ENCODE data around the gene IER5. TPM values are rescaled to one million over a fixed set of nuclear protein-coding genes. Genes with fewer than 3 reads are reported as not detected.

Gene IER5
- total RNA-seq, 2 experiments from 2014 or later = 45.2 to 45.9 TPM

DNA sequence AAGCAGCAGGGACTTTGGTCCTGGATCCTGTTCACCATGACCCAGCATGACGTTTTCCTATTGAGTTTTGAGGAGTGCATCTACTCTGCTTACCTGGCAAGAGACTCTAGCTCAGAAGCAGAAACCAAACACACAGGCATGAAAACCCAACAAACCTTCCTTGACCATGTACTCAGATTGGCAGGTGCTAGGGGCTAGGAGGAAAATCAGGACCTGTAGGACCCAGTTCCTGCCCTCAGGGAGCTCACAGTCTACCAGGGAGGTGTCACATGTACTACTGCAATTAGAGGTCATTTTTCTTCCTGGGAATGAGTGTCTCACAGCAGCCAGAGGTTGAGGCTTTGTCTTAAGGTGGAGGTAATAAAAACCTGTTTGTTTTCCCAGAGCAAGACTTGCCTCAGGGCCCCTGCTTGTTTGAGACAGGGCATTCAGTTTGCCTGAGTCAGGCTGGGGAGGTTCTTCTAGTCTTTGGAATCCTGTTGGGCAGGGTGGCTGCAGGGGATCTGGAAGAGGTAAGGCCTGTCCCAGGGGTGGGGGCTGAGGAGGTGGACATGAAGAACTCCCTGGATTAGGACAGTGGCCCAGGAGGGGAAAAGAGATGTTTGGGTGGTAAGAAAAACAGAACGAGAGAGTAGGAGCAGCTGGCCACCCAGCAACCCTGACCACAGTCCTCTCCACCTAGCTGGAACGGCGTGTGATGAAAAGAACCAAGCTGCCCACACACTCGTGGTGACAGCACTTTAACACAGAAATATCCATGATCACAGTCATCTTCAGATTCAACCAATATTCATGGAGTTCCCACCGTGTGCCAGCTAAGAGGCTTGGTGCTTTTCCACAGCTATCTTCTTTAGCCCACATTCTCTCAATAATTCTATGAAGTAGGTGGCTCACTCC lies 30.8 kb downstream of the IER5 start:
- ChIA-PET POLR2A (no interaction called here), CTCF (no interaction called here)

DNA sequence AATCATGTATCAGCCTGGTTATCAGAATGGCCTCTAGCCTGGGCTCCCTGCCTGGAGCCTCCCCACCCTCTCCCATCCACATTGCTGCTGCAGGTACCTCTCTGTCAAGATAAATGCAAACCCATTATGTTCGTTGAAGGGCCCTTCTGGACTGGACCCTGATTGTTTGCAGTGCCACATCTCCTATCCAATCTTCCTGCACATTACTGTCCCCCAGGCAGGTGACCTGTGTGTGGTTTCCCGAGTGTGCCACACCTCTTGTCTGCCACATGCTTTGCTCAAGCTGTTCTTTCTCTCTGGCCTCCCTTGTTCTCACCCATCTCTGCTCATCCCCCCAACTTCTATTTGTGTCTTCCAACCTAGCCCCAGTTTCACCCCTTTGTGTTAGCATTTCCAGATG lies 32.4 kb downstream of the IER5 start:
- ChIA-PET POLR2A (no interaction called here), CTCF (no interaction called here)

DNA sequence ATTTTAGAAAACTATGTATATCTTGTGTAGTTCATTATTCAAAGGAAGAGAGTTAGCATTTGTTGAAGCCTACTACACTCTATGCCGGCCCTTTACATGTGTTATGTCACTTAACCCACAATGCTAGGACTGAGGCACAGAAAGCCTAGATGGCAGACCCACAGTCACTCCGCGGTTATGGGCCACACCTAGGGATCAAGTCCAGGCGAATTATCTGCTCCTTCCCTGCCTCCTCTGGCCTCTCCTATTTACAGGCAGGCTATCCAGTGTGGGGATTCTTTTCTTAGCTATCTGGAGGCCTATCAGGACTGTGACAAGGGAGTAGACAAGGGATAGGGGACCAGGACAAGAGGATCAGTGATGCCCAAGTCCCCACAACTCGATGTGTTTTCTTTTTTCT lies 33.0 kb downstream of the IER5 start:
- CTCF ChIA-PET = no interaction called here

DNA sequence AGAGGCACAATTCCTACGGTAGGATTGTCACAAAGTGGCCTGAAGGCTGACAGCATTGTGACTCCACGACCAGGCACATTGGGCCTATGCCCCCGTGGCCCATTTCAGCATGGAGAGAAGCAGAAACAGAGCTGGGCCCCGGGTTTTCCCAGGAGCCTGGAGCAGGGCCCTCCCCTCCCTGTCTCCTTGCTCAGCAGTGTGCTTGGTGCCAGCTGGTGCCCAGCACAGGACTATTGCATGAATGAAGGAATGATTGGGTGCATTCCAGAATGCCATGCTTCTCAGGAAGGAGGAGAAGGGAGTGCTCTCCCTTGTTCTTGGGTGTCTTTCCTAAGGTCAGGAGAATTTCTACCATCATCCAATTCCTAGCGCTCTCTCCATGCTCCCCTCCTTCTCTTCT lies 33.7 kb downstream of the IER5 start:
- ChIA-PET POLR2A (no interaction called here), CTCF (no interaction called here)

More for the DNA sequence above, 33.0 kb downstream of the IER5 start:
- POLR2A ChIA-PET = interaction anchor here (0.6 kb wide), 1 partner anchor 33 kb away, joined by 20 read pairs; no protein-coding TSS in a partner anchor

DNA sequence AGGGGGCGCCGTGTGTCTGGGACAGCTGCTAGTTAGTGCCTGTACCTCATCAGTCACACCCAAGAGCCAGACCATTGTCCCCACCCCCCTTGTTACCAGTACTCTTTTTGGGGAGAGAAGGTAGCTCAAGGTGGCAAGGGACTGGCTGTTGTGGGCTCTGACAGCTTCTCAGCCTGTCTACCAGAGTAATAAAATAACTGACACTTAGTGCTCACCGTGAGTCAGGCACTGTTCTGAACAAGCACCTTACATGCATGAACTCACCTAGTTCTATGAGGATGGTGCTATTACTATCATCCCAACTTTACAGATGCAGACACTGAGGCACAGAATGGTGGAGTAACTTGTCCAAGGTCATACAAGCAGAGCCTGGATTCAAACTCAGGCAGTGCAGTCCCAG lies 34.7 kb downstream of the IER5 start:
- CTCF ChIA-PET = no interaction called here
- POLR2A ChIA-PET = no interaction called here

DNA sequence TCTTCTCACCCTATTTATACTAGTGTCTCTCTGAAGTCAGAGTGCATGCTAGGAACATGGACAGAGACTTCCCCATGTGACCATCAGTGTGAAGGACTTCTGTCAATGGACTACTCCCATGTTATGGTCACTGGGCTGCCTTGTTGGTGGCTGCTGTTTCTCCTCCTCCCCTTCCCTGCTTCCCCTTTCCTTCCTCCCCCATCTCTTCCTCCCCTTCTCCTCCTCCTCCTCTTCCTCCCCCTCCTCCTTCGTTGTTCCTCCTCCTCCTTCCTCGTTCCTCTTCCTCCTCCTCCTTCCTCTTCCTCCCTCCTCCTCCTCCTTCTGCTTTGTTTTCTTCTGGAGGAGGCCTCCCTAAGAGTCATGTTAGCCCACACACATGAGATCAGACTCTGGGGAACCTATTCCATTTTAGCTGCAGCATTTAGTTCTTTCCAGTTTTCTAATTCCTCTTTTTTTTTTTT lies 35.8 kb downstream of the IER5 start:
- CTCF ChIA-PET = no interaction called here
- POLR2A ChIA-PET = no interaction called here

DNA sequence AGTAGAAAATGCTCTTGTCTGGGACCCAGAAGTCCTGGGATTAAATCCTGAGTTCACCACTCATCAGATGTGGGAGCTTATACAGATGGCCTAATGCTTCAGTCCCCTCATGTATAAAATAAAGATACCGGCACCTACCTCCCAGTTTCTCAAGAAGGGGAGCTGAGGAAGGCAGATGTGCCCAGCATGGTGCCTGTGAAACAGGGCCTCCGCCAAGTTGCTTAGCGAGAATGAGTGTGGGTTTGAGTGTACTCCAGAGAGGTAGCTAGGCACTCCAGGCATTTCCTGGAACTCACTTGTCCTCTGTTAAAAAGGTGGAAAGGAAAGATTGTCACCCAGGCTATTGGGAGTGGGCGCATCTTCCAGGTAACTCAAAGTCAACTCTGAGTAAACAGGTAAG lies 37.8 kb downstream of the IER5 start:
- CTCF ChIA-PET = interaction anchor here (2.6 kb wide), 1 partner anchor 16 kb away, joined by 10 read pairs; no protein-coding TSS in a partner anchor
- POLR2A ChIA-PET = interaction anchor here (0.7 kb wide), 1 partner anchor 148 kb away, joined by 3 read pairs; no protein-coding TSS in a partner anchor

DNA sequence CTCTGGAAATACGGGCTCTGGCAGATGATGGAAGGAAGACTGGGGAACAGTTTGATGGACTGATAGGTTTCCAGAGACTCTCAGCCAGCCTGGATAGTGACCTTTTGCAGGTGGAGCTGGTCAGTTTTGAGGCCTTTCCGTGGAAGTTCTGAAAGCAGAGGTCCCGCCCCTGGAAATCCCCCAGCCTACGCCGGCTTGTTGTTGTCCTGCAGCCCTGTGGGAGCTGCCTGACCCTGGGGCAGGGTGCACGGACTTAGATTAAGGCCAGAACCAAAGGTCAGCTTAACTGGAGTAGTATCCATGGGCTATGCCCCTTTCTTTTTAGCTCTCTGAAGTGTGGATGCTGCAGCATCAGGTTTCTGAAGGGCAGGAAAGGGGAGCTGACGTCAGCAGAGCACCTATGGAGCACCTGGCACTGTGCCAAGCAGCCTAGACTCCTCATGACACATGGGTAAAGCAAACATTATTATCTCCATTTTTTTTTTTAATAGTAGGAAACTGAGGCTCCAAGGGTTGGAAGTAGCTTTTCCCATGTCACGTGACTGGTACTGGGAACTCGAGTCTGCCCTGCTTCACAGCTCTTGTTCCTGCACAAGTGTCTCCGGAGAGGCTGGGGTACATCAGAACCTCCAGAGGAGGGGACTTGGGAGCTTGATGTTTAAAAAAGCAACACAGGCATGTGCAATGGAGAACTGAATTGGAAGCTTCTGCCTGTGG lies 38.5 kb downstream of the IER5 start:
- CTCF ChIA-PET = interaction anchor here (0.7 to 2.6 kb wide), 2 partner anchors 9 to 15 kb away, joined by 3 to 10 read pairs; no protein-coding TSS in a partner anchor
- POLR2A ChIA-PET = interaction anchor here (1.0 kb wide), 1 partner anchor 22 kb away, joined by 12 read pairs; no protein-coding TSS in a partner anchor

DNA sequence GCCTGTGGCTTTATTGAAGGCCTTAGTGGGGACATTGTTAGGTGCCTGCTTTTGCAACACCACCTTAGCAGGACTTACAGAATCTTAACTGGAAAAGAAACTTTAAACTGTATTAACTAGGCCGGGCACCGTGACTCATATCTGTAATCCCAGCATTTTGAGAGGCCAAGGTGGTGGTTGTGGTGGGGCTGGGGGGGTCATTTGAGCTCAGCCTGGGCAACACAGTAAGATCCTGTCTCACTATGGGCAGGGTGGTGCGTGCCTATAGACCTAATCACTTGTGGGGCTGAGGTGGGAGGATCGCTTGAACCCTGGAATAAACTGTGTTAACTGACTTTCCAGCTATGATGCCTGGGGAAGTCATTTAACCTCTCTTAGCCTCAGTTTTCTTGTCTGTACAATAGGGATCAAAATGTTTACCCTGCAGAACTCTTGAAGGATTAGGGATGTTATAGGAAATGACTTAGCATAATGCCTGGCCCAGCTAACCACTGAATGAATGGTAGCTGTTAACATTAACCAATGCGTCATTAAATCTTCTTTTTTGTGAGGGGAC lies 39.5 kb downstream of the IER5 start:
- POLR2A ChIA-PET = interaction anchor here (1.0 kb wide), 1 partner anchor 23 kb away, joined by 12 read pairs; no protein-coding TSS in a partner anchor
- CTCF ChIA-PET = interaction anchor here (0.6 to 2.6 kb wide), 3 partner anchors 8 to 39 kb away, joined by 3 to 10 read pairs (median 3); no protein-coding TSS in a partner anchor

DNA sequence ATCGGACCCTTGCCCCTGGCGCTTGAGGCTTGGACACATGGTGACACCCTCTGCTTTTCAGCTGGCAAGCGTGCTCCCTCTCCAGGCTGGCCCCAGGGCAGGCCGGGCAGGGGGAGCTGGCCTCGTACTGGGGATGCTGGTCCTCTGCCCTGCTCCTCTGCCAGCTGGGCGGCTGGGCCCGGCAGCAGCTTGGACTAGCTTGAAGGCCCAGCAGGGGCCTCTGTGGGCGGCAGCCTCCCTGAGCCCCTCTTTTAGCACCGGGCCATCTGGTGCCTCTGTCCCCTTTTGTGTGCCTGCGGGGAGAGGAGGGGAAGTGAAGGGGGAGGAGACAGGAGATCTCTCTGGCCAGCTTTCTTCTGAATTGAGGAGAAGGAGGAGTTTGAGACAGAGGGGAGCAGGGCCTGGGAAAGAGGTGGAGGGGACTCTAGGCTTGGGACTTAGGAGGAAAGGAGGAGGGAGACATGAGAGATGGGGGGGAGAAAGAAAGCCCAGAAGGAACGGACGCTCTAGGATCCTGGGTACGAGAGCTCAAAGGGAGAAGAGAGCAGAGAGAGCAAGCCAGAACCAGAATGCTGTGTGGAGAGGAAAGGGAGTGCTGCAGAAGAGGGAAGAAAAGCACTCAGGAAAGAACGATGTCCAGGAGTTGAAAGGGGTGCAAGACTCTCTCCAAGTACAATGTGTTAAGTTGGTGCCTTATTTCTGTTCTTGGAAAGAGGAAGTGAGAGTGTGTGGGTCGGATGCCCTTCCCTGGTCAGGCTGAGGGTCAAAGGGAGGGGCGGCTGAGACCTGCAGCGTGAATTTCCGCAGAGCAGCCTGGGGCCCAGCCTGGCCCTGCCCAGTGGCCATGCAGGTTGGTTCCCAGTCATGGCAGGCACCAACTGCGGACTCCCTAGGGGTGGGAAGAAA lies 40.3 kb downstream of the IER5 start:
- POLR2A ChIA-PET = no interaction called here
- CTCF ChIA-PET = interaction anchor here (2.6 kb wide), 1 partner anchor 13 kb away, joined by 10 read pairs; no protein-coding TSS in a partner anchor

DNA sequence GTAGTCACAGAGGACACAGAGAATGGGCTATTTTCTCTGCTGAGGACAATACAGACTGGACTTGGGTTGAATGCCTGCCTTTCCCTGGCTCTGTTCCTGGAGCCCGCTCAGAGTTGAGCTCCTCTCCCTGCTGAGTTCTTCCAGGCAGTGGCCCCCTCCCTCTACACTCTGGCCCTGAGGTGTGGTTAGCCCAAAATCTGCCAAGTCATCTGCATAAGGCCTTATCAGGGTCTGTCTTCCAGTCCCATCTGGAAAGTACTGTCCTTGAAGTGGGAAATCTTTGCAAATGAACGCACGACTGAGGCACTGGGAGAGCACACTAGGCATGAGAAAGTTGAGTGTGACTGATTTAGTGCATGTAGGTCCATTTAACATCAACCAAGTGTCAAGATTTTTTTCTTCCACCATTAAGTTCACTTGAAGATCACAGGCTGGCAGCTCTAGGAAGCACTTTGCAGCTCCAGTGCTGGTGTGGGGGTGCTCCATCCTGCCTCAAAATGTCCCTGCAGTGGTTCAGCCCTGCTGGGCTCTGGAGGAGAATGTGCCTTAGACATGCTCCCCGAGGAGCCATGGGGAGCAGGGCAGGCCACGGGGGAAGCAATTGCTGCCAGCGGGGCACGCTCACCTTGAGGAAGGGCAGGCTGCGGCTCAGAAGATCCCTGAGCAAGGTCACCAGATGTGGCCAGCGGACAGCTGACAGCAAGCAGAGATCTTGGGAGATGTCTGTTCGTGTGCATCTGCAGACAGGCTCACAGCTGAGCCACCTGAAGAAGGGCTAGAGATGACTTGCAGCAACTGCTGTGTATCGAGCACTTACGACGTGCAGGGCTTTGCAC lies 41.5 kb downstream of the IER5 start:
- CTCF ChIA-PET = no interaction called here
- POLR2A ChIA-PET = no interaction called here

DNA sequence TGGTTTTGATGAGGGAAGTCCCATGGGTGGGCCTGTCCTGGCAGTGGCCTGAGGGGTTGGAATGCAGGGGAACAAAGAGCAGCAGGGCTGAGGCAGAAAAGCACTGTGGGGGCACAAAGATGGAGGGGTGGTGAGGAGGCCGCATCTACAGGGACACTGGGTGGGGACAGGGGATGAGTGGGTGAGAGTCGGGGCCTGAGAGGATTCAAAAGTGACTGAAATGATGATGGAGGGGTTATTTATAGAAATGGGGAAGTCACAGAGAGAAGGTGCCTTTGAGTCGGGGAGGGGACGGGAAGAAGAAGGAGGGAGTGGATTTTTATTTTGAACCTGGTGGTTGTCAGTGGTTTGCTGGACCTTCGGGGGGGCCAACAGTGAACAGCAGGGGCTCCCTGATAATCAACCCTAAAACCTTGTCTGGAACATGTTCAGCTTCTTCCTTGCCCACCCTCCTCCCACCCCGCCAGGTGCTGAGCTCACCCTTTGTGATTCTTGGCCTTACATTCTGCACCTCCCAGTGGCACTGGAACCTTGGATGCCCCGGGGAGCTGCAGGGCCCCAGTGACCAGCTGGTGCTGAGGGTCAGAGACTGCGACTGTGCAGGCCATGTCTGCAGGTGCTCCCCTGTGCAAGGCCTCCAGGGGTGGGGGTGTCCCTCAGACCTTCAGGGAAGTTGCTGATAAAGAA lies 42.9 kb downstream of the IER5 start:
- POLR2A ChIA-PET = interaction anchor here (0.6 kb wide), 1 partner anchor 25 kb away, joined by 3 read pairs; no protein-coding TSS in a partner anchor
- CTCF ChIA-PET = interaction anchor here (0.5 kb wide), 1 partner anchor 300 kb away, joined by 3 read pairs; no protein-coding TSS in a partner anchor

DNA sequence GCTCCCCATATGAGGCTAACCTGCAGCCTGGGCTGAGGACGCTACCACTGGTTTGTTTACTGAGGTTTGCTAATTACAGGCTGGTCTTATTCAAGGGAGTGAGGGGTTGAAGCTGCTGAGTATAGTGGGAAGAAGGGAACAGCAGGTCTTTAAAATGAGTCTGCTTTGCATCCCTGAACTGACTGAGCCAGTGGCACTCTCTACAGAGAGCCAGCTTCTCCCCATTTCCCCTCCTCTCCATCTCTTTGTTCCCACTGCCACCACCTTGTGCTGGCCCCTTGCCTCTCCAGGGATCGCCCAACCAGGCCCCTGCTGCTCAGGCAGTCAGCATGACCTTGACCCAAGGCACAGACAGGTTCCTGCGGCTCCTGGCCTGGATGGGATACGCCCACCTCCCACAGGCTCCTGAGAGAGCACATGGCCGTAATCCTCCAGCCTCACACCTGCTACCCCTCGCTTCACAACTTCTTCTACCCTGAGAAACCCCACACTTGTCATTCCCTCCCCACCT lies 45.0 kb downstream of the IER5 start:
- ChIA-PET CTCF (interaction anchor here (2.4 kb wide), 1 partner anchor 9 kb away, joined by 11 read pairs; no protein-coding TSS in a partner anchor), POLR2A (no interaction called here)

DNA sequence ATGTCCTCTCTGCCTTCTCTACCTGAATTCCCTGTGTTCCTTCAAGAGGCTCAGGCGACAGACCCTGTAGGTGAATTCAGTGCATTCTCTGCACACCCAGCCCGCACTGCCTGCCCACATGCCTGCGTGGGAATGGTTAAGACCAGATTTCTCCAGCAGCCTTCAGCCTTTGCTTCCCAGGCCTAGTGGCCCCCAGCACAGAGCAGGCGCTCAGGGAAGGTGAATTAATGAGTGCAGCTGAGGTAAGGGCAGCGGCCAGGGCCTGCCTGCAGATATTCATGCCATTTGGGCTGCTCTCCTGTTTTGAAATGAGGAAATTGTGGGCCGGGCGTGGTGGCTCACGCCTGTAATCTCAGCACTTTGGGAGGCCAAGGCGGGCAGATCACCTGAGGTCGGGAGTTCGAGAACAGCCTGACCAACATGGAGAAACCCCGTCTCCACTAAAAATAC lies 45.5 kb downstream of the IER5 start:
- ChIA-PET CTCF (interaction anchor here (1.4 to 2.4 kb wide), 3 partner anchors 8 to 43 kb away, joined by 3 to 11 read pairs (median 4); no protein-coding TSS in a partner anchor), POLR2A (interaction anchor here (1.2 kb wide), 1 partner anchor 29 kb away, joined by 5 read pairs; no protein-coding TSS in a partner anchor)

DNA sequence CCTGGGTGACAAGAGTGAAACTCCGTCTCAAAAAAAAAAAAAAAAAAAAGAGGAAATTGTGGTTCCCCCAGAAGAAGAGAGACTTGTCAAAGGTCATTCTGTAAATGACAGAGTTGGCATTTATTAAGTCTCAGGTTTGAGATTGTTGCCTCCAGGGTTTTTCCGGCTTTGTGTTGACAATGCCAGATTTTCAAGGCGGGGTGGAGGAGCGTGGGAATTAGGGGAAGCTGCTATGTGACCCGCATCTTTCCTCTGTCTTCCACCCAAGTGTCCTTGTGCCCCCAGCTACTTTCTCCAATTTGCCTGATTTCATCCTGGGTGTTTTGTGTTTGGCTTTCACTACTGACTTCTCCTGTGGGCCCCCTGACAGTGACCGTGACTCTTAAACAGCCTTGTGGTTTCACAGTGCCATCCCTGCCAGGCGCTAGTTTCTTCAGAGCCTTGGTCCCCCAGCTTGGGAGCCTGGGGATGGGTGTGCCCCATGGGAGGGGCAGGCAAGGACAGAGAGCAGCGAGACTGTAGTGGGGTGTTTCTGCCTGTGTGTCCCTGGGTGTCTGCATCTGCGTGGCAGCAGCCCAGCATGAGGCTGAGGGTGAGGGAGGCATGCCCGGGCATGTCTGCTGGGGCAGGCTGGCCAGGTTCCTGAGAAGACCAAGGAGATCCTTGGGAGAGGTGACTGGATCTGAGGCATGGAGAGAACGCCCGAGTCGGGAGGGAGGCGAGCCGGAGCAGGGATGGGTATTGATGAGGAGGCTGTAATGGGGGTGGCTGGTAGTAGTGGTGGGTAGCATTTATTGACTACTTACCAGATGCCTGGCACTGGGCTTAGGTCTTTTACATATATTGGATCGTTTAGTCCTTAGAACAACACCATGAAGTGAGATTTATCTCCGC lies 46.3 kb downstream of the IER5 start:
- CTCF ChIA-PET = interaction anchor here (1.1 to 2.4 kb wide), 4 partner anchors 7 to 43 kb away, joined by 3 to 11 read pairs (median 4); no protein-coding TSS in a partner anchor

DNA sequence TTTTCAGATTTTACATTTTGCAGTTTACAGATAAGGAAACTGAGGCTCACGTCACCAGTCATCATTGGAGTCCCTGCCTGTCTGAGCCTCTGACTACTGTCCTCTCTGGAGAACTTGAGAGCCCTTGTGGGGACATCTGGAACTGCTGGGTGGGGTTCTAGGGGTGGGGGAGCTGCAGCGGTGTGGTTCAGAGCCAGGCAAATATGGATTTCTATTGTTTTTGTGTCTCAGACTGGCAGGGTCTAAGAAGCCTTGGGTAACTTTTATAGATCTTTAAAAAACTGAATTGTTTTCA lies 46.9 kb downstream of the IER5 start:
- CTCF ChIA-PET = interaction anchor here (1.1 to 1.5 kb wide), 4 partner anchors 28 to 45 kb away, joined by 3 to 4 read pairs (median 4); no protein-coding TSS in a partner anchor
- POLR2A ChIA-PET = interaction anchor here (1.2 to 1.5 kb wide), 2 partner anchors 30 to 46 kb away, joined by 5 read pairs; no protein-coding TSS in a partner anchor

More for the DNA sequence above, 46.3 kb downstream of the IER5 start:
- POLR2A ChIA-PET = interaction anchor here (1.2 to 1.5 kb wide), 2 partner anchors 30 to 46 kb away, joined by 5 read pairs; no protein-coding TSS in a partner anchor

All from activated CD8-positive, alpha-beta memory T cell treated with anti-CD3 and anti-CD28 coated beads for 36 hours (primary cell).